ENCODE measurements around the gene PTTG1. TPM values are rescaled to one million over a fixed set of nuclear protein-coding genes. Genes with fewer than 3 reads are reported as not detected.
A peak's percentile ranks its signal among the peaks of the same experiment; 100 is the strongest.

The PTTG1 gene
- total and polyA plus RNA-seq, 2 donors (not counting 1 experiment from before 2014, with no cell fraction given), result 8.1 to 15.4 TPM

DNA sequence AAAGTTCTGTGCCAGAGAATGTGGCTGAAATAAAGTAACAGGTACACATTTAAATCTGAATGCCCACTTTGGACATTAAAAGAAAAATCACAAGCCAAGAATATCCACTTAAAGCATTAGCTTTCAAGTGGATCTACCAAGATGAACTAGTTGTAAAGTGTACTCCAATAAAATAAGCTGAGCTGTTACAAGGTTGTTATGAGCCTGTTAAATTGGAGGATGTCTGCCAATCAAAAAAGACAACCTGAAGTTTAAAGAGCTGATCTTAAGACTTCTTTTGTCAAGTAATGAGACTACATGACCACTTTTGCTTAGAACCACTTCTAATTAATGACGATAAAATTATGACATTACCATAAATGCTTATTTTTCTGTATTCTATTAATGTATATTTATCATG, 24.2 kb upstream of the PTTG1 start:
- peaks cover 14% of the 10 kb centered on the region for H3K4me1 Mint-ChIP-seq
- Histone ChIP-seq H3K36me3 (replicated peaks in 1 of 2; ENCODE audit: control extremely low read depth in 1 of 2, control insufficient read depth in 1 of 2, extremely low read depth in 1 of 2, insufficient read depth in 2 of 2, low read length in 1 of 2) (peaks cover 2 to 6% of the 10 kb centered on the region in 2 experiments), H4K20me1 (ENCODE audit: control insufficient read depth, insufficient read depth, low read length, poor library complexity, severe bottlenecking) (no peaks in the 10 kb centered on the region), H3K4me2 (replicated peaks; ENCODE audit: low read depth, low read length, poor library complexity, severe bottlenecking) (no peak overlapping the region), H3K27me3 (replicated peaks in 1 of 4; ENCODE audit: control extremely low read depth in 1 of 4, control insufficient read depth in 3 of 4, insufficient read depth in 4 of 4, low read length in 3 of 4) (no peaks in the 10 kb centered on the region), H3K9me3 (ENCODE audit: control extremely low read depth in 1 of 3, control insufficient read depth in 2 of 3, insufficient read depth in 1 of 3, low read length in 2 of 3) (no peaks in the 10 kb centered on the region), H3K9ac (ENCODE audit: low read length) (no peak overlapping the region), H3K4me1 (ENCODE audit: control insufficient read depth in 2 of 2, insufficient read depth in 2 of 2, low read length in 2 of 2) (peaks cover 4 to 11% of the 10 kb centered on the region in 2 donors), H2AFZ (ENCODE audit: insufficient read depth, low read depth, low read length, poor library complexity, severe bottlenecking) (no peak overlapping the region), H3K79me2 (ENCODE audit: control insufficient read depth, insufficient read depth, low read length) (no peaks in the 10 kb centered on the region), H3K27ac (ENCODE audit: low read length in 2 of 2) (no peak overlapping the region), H3K4me3 (ENCODE audit: control extremely low read depth in 1 of 5, extremely low read depth in 1 of 5, insufficient read depth in 1 of 5, low read depth in 2 of 5, low read length in 4 of 5) (no peak overlapping the region)
- no peak for ATAC-seq (ENCODE audit: low read depth)
- DNase-seq, result no peak
- POLR2A ChIA-PET, result no interaction called here
- TF ChIP-seq, protein P1, sequence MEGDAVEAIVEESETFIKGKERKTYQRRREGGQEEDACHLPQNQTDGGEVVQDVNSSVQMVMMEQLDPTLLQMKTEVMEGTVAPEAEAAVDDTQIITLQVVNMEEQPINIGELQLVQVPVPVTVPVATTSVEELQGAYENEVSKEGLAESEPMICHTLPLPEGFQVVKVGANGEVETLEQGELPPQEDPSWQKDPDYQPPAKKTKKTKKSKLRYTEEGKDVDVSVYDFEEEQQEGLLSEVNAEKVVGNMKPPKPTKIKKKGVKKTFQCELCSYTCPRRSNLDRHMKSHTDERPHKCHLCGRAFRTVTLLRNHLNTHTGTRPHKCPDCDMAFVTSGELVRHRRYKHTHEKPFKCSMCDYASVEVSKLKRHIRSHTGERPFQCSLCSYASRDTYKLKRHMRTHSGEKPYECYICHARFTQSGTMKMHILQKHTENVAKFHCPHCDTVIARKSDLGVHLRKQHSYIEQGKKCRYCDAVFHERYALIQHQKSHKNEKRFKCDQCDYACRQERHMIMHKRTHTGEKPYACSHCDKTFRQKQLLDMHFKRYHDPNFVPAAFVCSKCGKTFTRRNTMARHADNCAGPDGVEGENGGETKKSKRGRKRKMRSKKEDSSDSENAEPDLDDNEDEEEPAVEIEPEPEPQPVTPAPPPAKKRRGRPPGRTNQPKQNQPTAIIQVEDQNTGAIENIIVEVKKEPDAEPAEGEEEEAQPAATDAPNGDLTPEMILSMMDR (IDR thresholded peaks at IDR 0.05), result no peak
- no peak for TF ChIP-seq EZH2 (IDR thresholded peaks at IDR 0.05; ENCODE audit: borderline replicate concordance, insufficient read depth, low read depth, low read length, poor library complexity, severe bottlenecking)
- H3K4me3 Mint-ChIP-seq, result no peak overlapping the region
- WGBS (ENCODE audit: insufficient coverage), result no CpG with 5 or more reads among the region's 1 CpG
- CTCF ChIA-PET, result interaction anchor here (2.3 kb wide), 1 partner anchor 42 kb away, joined by 5 read pairs; no protein-coding TSS in a partner anchor
- intact Hi-C loops (cut with micrococcal nuclease), result no loop called here
- H3K9me3 Mint-ChIP-seq (ENCODE audit: insufficient read depth), result no peaks in the 10 kb centered on the region
- H3K27me3 Mint-ChIP-seq, result no peaks in the 10 kb centered on the region
- H3K27ac Mint-ChIP-seq, result no peak overlapping the region

DNA sequence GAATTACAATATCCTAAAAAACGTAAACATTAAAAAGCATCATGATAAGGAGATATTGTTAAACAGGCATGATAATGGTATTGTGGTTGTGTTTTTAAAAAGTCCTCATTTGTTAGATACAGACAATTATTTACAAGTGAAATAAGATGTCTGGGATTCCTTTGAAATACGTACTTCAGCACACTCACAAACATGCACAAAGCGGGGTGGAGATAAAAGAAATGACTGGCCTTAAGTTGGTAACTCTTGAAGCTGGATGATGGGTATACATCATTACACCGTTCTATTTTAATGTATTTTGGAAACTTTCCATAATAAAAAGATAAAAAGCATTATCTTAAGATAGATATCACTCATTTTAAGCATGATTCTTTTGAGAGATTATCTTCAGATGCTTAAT, 22.8 kb upstream of the PTTG1 start:
- ATAC-seq (ENCODE audit: low read depth) (no peak), DNase-seq (no peak)
- CTCF ChIA-PET, result interaction anchor here (1.1 kb wide), 1 partner anchor 377 kb away, joined by 3 read pairs; no protein-coding TSS in a partner anchor
- POLR2A ChIA-PET, result interaction anchor here (0.5 kb wide), 1 partner anchor 238 kb away, joined by 3 read pairs; no protein-coding TSS in a partner anchor
- Histone ChIP-seq H3K36me3 (replicated peaks in 1 of 2; ENCODE audit: control extremely low read depth in 1 of 2, control insufficient read depth in 1 of 2, extremely low read depth in 1 of 2, insufficient read depth in 2 of 2, low read length in 1 of 2) (peaks cover 9 to 16% of the 10 kb centered on the region in 2 experiments), H3K4me3 (ENCODE audit: control extremely low read depth in 1 of 5, extremely low read depth in 1 of 5, insufficient read depth in 1 of 5, low read depth in 2 of 5, low read length in 4 of 5) (no peak overlapping the region), H3K9ac (ENCODE audit: low read length) (no peak overlapping the region), H3K9me3 (ENCODE audit: control extremely low read depth in 1 of 3, control insufficient read depth in 2 of 3, insufficient read depth in 1 of 3, low read length in 2 of 3) (no peaks in the 10 kb centered on the region), H3K79me2 (ENCODE audit: control insufficient read depth, insufficient read depth, low read length) (no peaks in the 10 kb centered on the region), H3K4me2 (replicated peaks; ENCODE audit: low read depth, low read length, poor library complexity, severe bottlenecking) (peak overlapping the region; percentile 90), H3K27me3 (replicated peaks in 1 of 4; ENCODE audit: control extremely low read depth in 1 of 4, control insufficient read depth in 3 of 4, insufficient read depth in 4 of 4, low read length in 3 of 4) (no peaks in the 10 kb centered on the region), H3K27ac (ENCODE audit: low read length in 2 of 2) (no peak overlapping the region), H2AFZ (ENCODE audit: insufficient read depth, low read depth, low read length, poor library complexity, severe bottlenecking) (no peak overlapping the region), H3K4me1 (ENCODE audit: control insufficient read depth in 2 of 2, insufficient read depth in 2 of 2, low read length in 2 of 2) (peaks cover 4 to 11% of the 10 kb centered on the region in 2 donors), H4K20me1 (ENCODE audit: control insufficient read depth, insufficient read depth, low read length, poor library complexity, severe bottlenecking) (no peaks in the 10 kb centered on the region)
- Mint-ChIP-seq H3K9me3 (ENCODE audit: insufficient read depth) (no peaks in the 10 kb centered on the region), H3K27me3 (no peaks in the 10 kb centered on the region), H3K4me3 (peak overlapping the region; percentile 83), H3K27ac (no peak overlapping the region), H3K4me1 (peaks cover 14% of the 10 kb centered on the region)
- TF ChIP-seq, protein P1 (IDR thresholded peaks at IDR 0.05), result no peak
- no peak for TF ChIP-seq EZH2 (IDR thresholded peaks at IDR 0.05; ENCODE audit: borderline replicate concordance, insufficient read depth, low read depth, low read length, poor library complexity, severe bottlenecking)
- WGBS (ENCODE audit: insufficient coverage), result no CpG with 5 or more reads among the region's 4 CpGs
- intact Hi-C loops (cut with micrococcal nuclease), result no loop called here

Measured in B cell (primary cell).